A549 (cell line): ENCODE results near the gene GNA12. TPM values are rescaled to one million over a fixed set of nuclear protein-coding genes. Genes with fewer than 3 reads are reported as not detected.

Experiments
- ATAC-seq, 2 experiments: fragments of 200-7000 bp in 1 of 2; fragments of >200 bp in 1 of 2; cut with Nextera tagmentation in 1 of 2; cut with Tn5 transposase in 1 of 2; 3 replicates each; pipeline versions ENCODE4 v1.8.0 to v1.9.1; 2018 to 2020; ENCODE audit warnings: mild to moderate bottlenecking in 1 of 2, moderate library complexity in 1 of 2
- CTCF ChIA-PET: fragments of 300-600 bp; sonication (Branson Sonifier 250); formaldehyde crosslinking; extraction: SDS; loops from one replicate; lab custom pipeline; 2021; ENCODE audit warnings: antibody characterized with exemption, inconsistent platforms; lab: Yijun Ruan, JAX
- POLR2A ChIA-PET: fragments of 350-600 bp; formaldehyde crosslinking; extraction: SDS; loops from one replicate; lab custom pipeline; 2021; ENCODE audit warnings: antibody characterized with exemption, inconsistent platforms; lab: Yijun Ruan, JAX
- DNase-seq, 2 experiments: peaks; one replicate each; pipeline versions ENCODE4 v3.0.0 to v3.0.0-alpha.2; 2011 to 2016; ENCODE audit warnings: low read depth in 1 of 2, low spot score in 1 of 2
- FAIRE-seq: peaks from 2 replicates; lab custom pipeline; 2011; peaks lifted over from hg19 to GRCh38; lab: Jason Lieb, UNC
- H3K27ac ChIP-seq, 2 experiments: fragments of >200 bp; sonication (Bioruptor Twin); formaldehyde crosslinking; 3 replicates each; pipeline ENCODE4 v1.5.1; 2016 to 2017
- H3K4me1 ChIP-seq: fragments of >200 bp; sonication (Bioruptor Twin); formaldehyde crosslinking; 3 replicates; pipeline ENCODE4 v1.6.1; 2016
- H3K4me2 ChIP-seq: fragments of >200 bp; sonication (Bioruptor Twin); formaldehyde crosslinking; 3 replicates; pipeline ENCODE4 v1.6.1; 2016
- H3K4me3 ChIP-seq: fragments of >200 bp; sonication (Bioruptor Twin); formaldehyde crosslinking; 3 replicates; pipeline ENCODE4 v1.5.1; 2016
- H3K9me3 ChIP-seq: fragments of >200 bp; sonication (Bioruptor Twin); formaldehyde crosslinking; 3 replicates; pipeline ENCODE4 v1.6.1; 2016
- ATOH8 ChIP-seq: fragments of 250-450 bp; sonication (Bioruptor Pico); IDR thresholded peaks from 2 replicates; pipeline ENCODE4 v1.5.0; 2020; ENCODE audit warnings: low read depth, mild to moderate bottlenecking, moderate library complexity
- CBX2 ChIP-seq: fragments of 200-600 bp; sonication (generic); IDR thresholded peaks from 2 replicates; pipeline ENCODE4 v1.6.1; 2016; ENCODE audit warnings: low read depth, mild to moderate bottlenecking, borderline replicate concordance
- CHD2 ChIP-seq: fragments of 150-350 bp; IDR thresholded peaks from 2 replicates; pipeline ENCODE4 v1.6.1; 2014; ENCODE audit warnings: low read length; ENCODE audit not compliant: partially characterized antibody
- EP300 ChIP-seq, 2 experiments: fragments of >200 bp; sonication (Bioruptor Twin); formaldehyde crosslinking; IDR thresholded peaks; 2 replicates in 1 of 2; 3 replicates in 1 of 2; pipeline ENCODE4 v1.6.1; 2016 to 2017
- FOSB ChIP-seq: fragments of 250-450 bp; sonication (Bioruptor Pico); IDR thresholded peaks from 2 replicates; pipeline ENCODE4 v1.5.0; 2020; ENCODE audit warnings: mild to moderate bottlenecking, moderate library complexity
- FOSL2 ChIP-seq, 2 experiments: fragments of 450-650 bp in 1 of 2; fragments of >200 bp in 1 of 2; sonication (Bioruptor Twin) in 1 of 2; formaldehyde crosslinking; IDR thresholded peaks; 2 replicates each; pipeline versions ENCODE4 v1.5.0 to v1.6.1; 2016 to 2020; ENCODE audit warnings: mild to moderate bottlenecking in 1 of 2, moderate library complexity in 1 of 2
- FOXS1 ChIP-seq: fragments of 250-450 bp; sonication (Bioruptor Pico); IDR thresholded peaks from 2 replicates; pipeline ENCODE4 v1.5.0; 2020; ENCODE audit warnings: mild to moderate bottlenecking, moderate library complexity
- HDAC2 ChIP-seq: fragments of 200-600 bp; sonication (generic); IDR thresholded peaks from 2 replicates; pipeline ENCODE4 v1.6.1; 2016
- HOXB13 ChIP-seq: fragments of 250-450 bp; sonication (Bioruptor Pico); IDR thresholded peaks from 2 replicates; pipeline ENCODE4 v1.5.0; 2020; ENCODE audit warnings: low read depth, mild to moderate bottlenecking, moderate library complexity
- KDM5A ChIP-seq: fragments of 200-600 bp; sonication (generic); IDR thresholded peaks from 2 replicates; pipeline ENCODE4 v1.6.1; 2016; ENCODE audit warnings: antibody characterized with exemption, mild to moderate bottlenecking
- MAX ChIP-seq: IDR thresholded peaks from 2 replicates; pipeline ENCODE4 v1.6.1; 2012
- NFE2L2 ChIP-seq: fragments of 150-350 bp; conservative IDR thresholded peaks from 2 replicates; pipeline ENCODE4 v1.6.1; 2014; ENCODE audit warnings: low read length
- RAD21 ChIP-seq, 2 experiments: fragments of >200 bp in 1 of 2; sonication (Bioruptor Twin) in 1 of 2; formaldehyde crosslinking in 1 of 2; IDR thresholded peaks in 1 of 2; conservative IDR thresholded peaks in 1 of 2; 2 replicates in 1 of 2; 3 replicates in 1 of 2; pipeline ENCODE4 v1.6.1; 2012 to 2018; ENCODE audit warnings: inconsistent platforms in 1 of 2
- SREBF2 ChIP-seq: fragments of 450-650 bp; IDR thresholded peaks from 2 replicates; pipeline ENCODE4 v1.6.1; 2014; ENCODE audit warnings: mild to moderate bottlenecking, moderate library complexity
- ZFP36 ChIP-seq: fragments of 450-650 bp; IDR thresholded peaks from 2 replicates; pipeline ENCODE4 v1.6.1; 2014; ENCODE audit warnings: borderline replicate concordance; ENCODE audit not compliant: partially characterized antibody
- ZNF302 ChIP-seq: fragments of 250-450 bp; sonication (Bioruptor Pico); IDR thresholded peaks from 2 replicates; pipeline ENCODE4 v1.9.0; 2021; ENCODE audit warnings: inconsistent platforms, mild to moderate bottlenecking, moderate library complexity
- WGBS: methylation state at CpG from one replicate; pipeline ENCODE4 v1.1.6; 2017; ENCODE audit errors: missing lambda C conversion rate; 5-methylcytosine and 5-hydroxymethylcytosine counted together
- polyA plus RNA-seq, 4 experiments: library from polyadenylated mRNA; depleted of rRNA in 3 of 4; stranded (reverse); fragments of >200 nt; fragmentation: RNase III in 1 of 4; extraction: RNeasy Plus Mini Kit Qiagen cat#74134 plus additional on column Dnase treatment in 1 of 4; gene quantifications; 2 replicates in 3 of 4; 3 replicates in 1 of 4; pipeline ENCODE4 v1.2.3, GENCODE V29; 2011 to 2017
- TF ChIP-seq, protein P1 (sequence below): fragments of >200 bp; sonication (Bioruptor Twin); formaldehyde crosslinking; IDR thresholded peaks from 3 replicates; pipeline ENCODE4 v1.6.1; 2016

Gene GNA12
- polyA plus RNA-seq, 2 of the 4 experiments (the other 2 are of a cell fraction), result 33.0 to 43.7 TPM

DNA sequence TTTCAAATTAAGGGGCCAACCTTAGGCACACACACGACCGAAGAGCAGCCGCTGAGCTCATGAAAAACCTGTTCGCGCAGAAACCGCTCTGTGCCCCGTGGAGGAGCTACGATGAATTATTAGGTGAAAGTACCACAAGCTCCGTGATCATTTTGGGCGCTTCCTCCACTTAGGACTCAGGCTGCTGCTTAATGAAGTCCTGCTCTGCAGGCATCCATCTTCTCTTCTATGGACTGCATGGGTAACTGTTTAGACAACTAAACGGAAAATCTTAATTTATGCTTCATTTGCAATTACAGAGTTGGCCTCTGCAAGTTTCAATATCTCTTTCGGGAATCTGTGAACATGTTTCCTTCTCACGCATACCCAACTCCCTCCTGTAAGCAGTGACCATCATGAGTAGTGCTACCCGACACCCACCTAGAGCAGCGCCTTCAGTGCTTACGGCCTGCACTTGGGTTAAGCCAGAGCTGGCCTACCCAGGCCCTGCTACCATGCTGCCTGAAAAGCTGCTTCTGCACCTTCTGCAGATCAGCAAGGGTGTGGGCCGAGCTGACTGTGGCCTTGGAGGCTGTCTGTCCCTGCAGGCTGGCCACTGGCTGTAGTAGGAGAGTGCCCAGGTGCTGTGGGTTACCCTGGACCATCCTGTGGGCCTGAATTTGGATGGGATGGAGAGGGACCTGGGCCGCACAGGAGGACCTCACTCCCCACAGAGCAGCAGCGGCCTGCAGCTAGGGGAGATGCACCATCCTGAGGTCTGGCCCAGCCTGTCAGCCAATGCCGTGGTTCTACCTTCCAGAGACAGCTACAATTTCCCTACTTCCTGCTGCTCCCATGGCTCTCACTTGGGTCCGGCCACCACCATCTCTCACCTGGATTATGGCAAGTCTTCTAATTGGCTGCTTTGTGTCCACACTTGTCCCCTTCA lies 36.0 kb downstream of the GNA12 start:
- WGBS, result 95% methylated on average over 21 of the region's 21 CpGs
- no peak for FAIRE-seq
- no peak overlapping the region for H3K4me3 ChIP-seq
- POLR2A ChIA-PET, result no interaction called here
- no peak for TF ChIP-seq FOSL2 (IDR thresholded peaks at IDR 0.05)
- no peak for TF ChIP-seq FOSL2 (CRISPR knock-in tag; IDR thresholded peaks at IDR 0.05)
- TF ChIP-seq NFE2L2, result no peak
- TF ChIP-seq, all 56 proteins: peak for 0
- CTCF ChIA-PET, result interaction anchor here (0.8 to 1.9 kb wide), 4 partner anchors 8 to 89 kb away, joined by 3 to 5 read pairs (median 4); no protein-coding TSS in a partner anchor
- Histone ChIP-seq H3K4me1 (peaks cover 44% of the 10 kb centered on the region), H3K9me3 (no peaks in the 10 kb centered on the region), H3K4me2 (no peak overlapping the region), H3K27ac (peak overlapping the region in 1 of 2 experiments; percentile 38; a peak in 2 of 6 replicates)
- DNase-seq (no peak), ATAC-seq (peak in 1 of 2 experiments; percentile 28; a peak in 3 of 6 replicates)

GRCh38 chr7:2807460-2807844 lies 36.7 kb downstream of the GNA12 start:
- CTCF ChIA-PET, result interaction anchor here (1.6 to 1.9 kb wide), 2 partner anchors 9 to 13 kb away, joined by 3 to 5 read pairs; no protein-coding TSS in a partner anchor
- no peak overlapping the region for H3K4me3 ChIP-seq
- H3K9me3 ChIP-seq, result no peaks in the 10 kb centered on the region
- peaks cover 48% of the 10 kb centered on the region for H3K4me1 ChIP-seq
- H3K4me2 ChIP-seq, result no peak overlapping the region
- DNase-seq (no peak), ATAC-seq (no peak), FAIRE-seq (no peak)
- TF ChIP-seq RAD21 (conservative IDR thresholded peaks at IDR 0.05 in 1 of 2, IDR thresholded peaks at IDR 0.05 in 1 of 2) (no peak), HDAC2 (no peak), EP300 (IDR thresholded peaks at IDR 0.05) (no peak), FOSB (CRISPR knock-in tag) (no peak), FOXS1 (CRISPR knock-in tag) (no peak), NFE2L2 (no peak), CBX2 (no peak), KDM5A (no peak)
- TF ChIP-seq, protein P1, sequence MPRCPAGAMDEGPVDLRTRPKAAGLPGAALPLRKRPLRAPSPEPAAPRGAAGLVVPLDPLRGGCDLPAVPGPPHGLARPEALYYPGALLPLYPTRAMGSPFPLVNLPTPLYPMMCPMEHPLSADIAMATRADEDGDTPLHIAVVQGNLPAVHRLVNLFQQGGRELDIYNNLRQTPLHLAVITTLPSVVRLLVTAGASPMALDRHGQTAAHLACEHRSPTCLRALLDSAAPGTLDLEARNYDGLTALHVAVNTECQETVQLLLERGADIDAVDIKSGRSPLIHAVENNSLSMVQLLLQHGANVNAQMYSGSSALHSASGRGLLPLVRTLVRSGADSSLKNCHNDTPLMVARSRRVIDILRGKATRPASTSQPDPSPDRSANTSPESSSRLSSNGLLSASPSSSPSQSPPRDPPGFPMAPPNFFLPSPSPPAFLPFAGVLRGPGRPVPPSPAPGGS, result no peak
- 87% methylated on average over 5 of the region's 5 CpGs for WGBS
- H3K27ac ChIP-seq, result no peak overlapping the region
- POLR2A ChIA-PET, result no interaction called here

DNA sequence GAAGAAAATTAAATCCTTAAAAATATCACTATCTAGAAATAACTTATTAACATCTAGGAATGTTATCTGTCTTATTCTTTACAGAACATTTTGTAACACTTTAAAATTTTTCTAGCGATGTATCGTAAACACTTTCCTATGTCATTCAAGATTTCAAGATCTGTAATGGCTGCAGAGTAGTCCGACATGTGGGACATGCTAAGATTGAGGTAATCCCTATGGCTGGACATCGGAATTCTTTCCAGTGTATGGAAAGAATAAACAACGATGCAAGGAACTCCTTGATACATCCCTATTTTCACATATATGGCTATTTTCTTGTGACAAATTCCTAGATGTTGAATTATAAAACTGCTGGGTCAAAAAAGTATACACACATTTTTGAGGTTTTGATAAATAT lies 37.5 kb downstream of the GNA12 start:
- Histone ChIP-seq H3K4me1 (peaks cover 52% of the 10 kb centered on the region), H3K4me3 (no peak overlapping the region), H3K27ac (no peak overlapping the region), H3K9me3 (no peaks in the 10 kb centered on the region), H3K4me2 (no peak overlapping the region)
- ChIA-PET POLR2A (no interaction called here), CTCF (interaction anchor here (0.5 to 1.6 kb wide), 2 partner anchors 10 to 23 kb away, joined by 3 to 5 read pairs; no protein-coding TSS in a partner anchor)
- WGBS, result 93% methylated on average over 5 of the region's 5 CpGs
- ATAC-seq, result no peak
- FAIRE-seq, result no peak
- no peak for DNase-seq
- TF ChIP-seq ATOH8 (CRISPR knock-in tag) (no peak), FOSB (CRISPR knock-in tag) (no peak), MAX (no peak), HOXB13 (CRISPR knock-in tag) (no peak), CHD2 (no peak), ZFP36 (no peak), SREBF2 (no peak), ZNF302 (CRISPR knock-in tag) (no peak)
- TF ChIP-seq, all 56 proteins: peak for 0
